Activated naive CD8-positive, alpha-beta T cell treated with anti-CD3 and anti-CD28 coated beads for 36 hours (primary cell): Measurements from ENCODE around the gene CYBA. TPM values are rescaled to one million over a fixed set of nuclear protein-coding genes. Genes with fewer than 3 reads are reported as not detected.
A peak's percentile ranks its signal among the peaks of the same experiment; 100 is the strongest.

Experiments used
- DNase-seq: peaks from one replicate; pipeline ENCODE4 v3.0.0; 2021
- H3K27ac Mint-ChIP-seq: one replicate; pipeline ENCODE4 v1.8.0; 2022; ENCODE audit warnings: mild to moderate bottlenecking, moderate library complexity, mixed read lengths
- H3K27me3 Mint-ChIP-seq: one replicate; pipeline ENCODE4 v1.8.0; 2022; ENCODE audit warnings: mild to moderate bottlenecking, mixed read lengths
- H3K36me3 Mint-ChIP-seq: one replicate; pipeline ENCODE4 v1.8.0; 2021; ENCODE audit warnings: mild to moderate bottlenecking, mixed read lengths
- H3K4me1 Mint-ChIP-seq: one replicate; pipeline ENCODE4 v1.8.0; 2021; ENCODE audit warnings: mixed read lengths
- H3K4me3 Mint-ChIP-seq: one replicate; pipeline ENCODE4 v1.8.0; 2022; ENCODE audit warnings: mild to moderate bottlenecking, moderate library complexity, mixed read lengths
- H3K9me3 Mint-ChIP-seq: one replicate; pipeline ENCODE4 v1.8.0; 2022; ENCODE audit warnings: mixed read lengths
- total RNA-seq, 2 experiments: library from RNA; stranded (reverse); gene quantifications; one replicate each; pipeline ENCODE4 v1.2.3, GENCODE V29; 2021

The CYBA gene
- total RNA-seq, 2 experiments from 2014 or later: 197 to 204 TPM

- H3K4me1 Mint-ChIP-seq: peaks cover 15% of the 10 kb centered on the region
- H3K36me3 Mint-ChIP-seq: peaks cover 7% of the 10 kb centered on the region
- peak overlapping the region; percentile 90 for H3K4me3 Mint-ChIP-seq
- H3K27ac Mint-ChIP-seq: peak overlapping the region; percentile 72
- no peak for DNase-seq
- H3K9me3 Mint-ChIP-seq: no peaks in the 10 kb centered on the region
- H3K27me3 Mint-ChIP-seq: no peaks in the 10 kb centered on the region
These were observed 1.5 kb downstream of the CYBA start for GRCh38 chr16:88649195-88649923.

GRCh38 chr16:88647178-88648070, 3.4 kb downstream of the CYBA start:
- Mint-ChIP-seq H3K4me3 (no peak overlapping the region), H3K27me3 (no peaks in the 10 kb centered on the region), H3K27ac (no peak overlapping the region), H3K36me3 (peaks cover 14% of the 10 kb centered on the region), H3K4me1 (peaks cover 16% of the 10 kb centered on the region), H3K9me3 (no peaks in the 10 kb centered on the region)
- DNase-seq: no peak

GRCh38 chr16:88646345-88647034, 4.4 kb downstream of the CYBA start:
- DNase-seq: no peak
- Mint-ChIP-seq H3K9me3 (no peaks in the 10 kb centered on the region), H3K27ac (no peak overlapping the region), H3K36me3 (peaks cover 17% of the 10 kb centered on the region), H3K4me1 (peaks cover 14% of the 10 kb centered on the region), H3K4me3 (no peak overlapping the region), H3K27me3 (no peaks in the 10 kb centered on the region)

- peaks cover 9% of the 10 kb centered on the region for H3K4me1 Mint-ChIP-seq
- peaks cover 17% of the 10 kb centered on the region for H3K36me3 Mint-ChIP-seq
- DNase-seq: no peak
- H3K27ac Mint-ChIP-seq: no peak overlapping the region
- no peak overlapping the region for H3K4me3 Mint-ChIP-seq
- H3K27me3 Mint-ChIP-seq: no peaks in the 10 kb centered on the region
- no peaks in the 10 kb centered on the region for H3K9me3 Mint-ChIP-seq
These were observed 4.9 kb downstream of the CYBA start for GRCh38 chr16:88645941-88646340.

- H3K27ac Mint-ChIP-seq: no peak overlapping the region
- no peak for DNase-seq
- no peak overlapping the region for H3K4me3 Mint-ChIP-seq
- peaks cover 16% of the 10 kb centered on the region for H3K36me3 Mint-ChIP-seq
- H3K9me3 Mint-ChIP-seq: no peaks in the 10 kb centered on the region
- H3K4me1 Mint-ChIP-seq: peaks cover 9% of the 10 kb centered on the region
- peaks cover 2% of the 10 kb centered on the region for H3K27me3 Mint-ChIP-seq
These were observed 5.4 kb downstream of the CYBA start for GRCh38 chr16:88645455-88645854.

- DNase-seq: no peak
- Mint-ChIP-seq H3K4me3 (no peak overlapping the region), H3K27ac (no peak overlapping the region), H3K27me3 (peaks cover 13% of the 10 kb centered on the region), H3K9me3 (no peaks in the 10 kb centered on the region), H3K4me1 (peaks cover 13% of the 10 kb centered on the region), H3K36me3 (peaks cover 11% of the 10 kb centered on the region)
These were observed 7.3 kb downstream of the CYBA start for GRCh38 chr16:88643644-88643932.

GRCh38 chr16:88642881-88643643, 7.8 kb downstream of the CYBA start:
- Mint-ChIP-seq H3K36me3 (peaks cover 11% of the 10 kb centered on the region), H3K4me1 (peaks cover 17% of the 10 kb centered on the region), H3K27ac (no peak overlapping the region), H3K27me3 (peaks cover 18% of the 10 kb centered on the region), H3K4me3 (no peak overlapping the region), H3K9me3 (no peaks in the 10 kb centered on the region)
- no peak for DNase-seq

GRCh38 chr16:88640498-88641247, 10.2 kb downstream of the CYBA start:
- Mint-ChIP-seq H3K27me3 (peaks cover 33% of the 10 kb centered on the region), H3K9me3 (peaks cover 2% of the 10 kb centered on the region), H3K4me3 (no peak overlapping the region), H3K27ac (no peak overlapping the region), H3K4me1 (peaks cover 32% of the 10 kb centered on the region), H3K36me3 (peaks cover 15% of the 10 kb centered on the region)
- no peak for DNase-seq

GRCh38 chr16:88640039-88640495, 10.8 kb downstream of the CYBA start:
- H3K27ac Mint-ChIP-seq: no peak overlapping the region
- peaks cover 35% of the 10 kb centered on the region for H3K4me1 Mint-ChIP-seq
- H3K27me3 Mint-ChIP-seq: peaks cover 33% of the 10 kb centered on the region
- peaks cover 15% of the 10 kb centered on the region for H3K36me3 Mint-ChIP-seq
- no peak for DNase-seq
- H3K9me3 Mint-ChIP-seq: peaks cover 2% of the 10 kb centered on the region
- H3K4me3 Mint-ChIP-seq: no peak overlapping the region

GRCh38 chr16:88639231-88640038, 11.4 kb downstream of the CYBA start:
- Mint-ChIP-seq H3K36me3 (peaks cover 15% of the 10 kb centered on the region), H3K4me3 (no peak overlapping the region), H3K4me1 (peaks cover 34% of the 10 kb centered on the region), H3K9me3 (peaks cover 2% of the 10 kb centered on the region), H3K27ac (no peak overlapping the region), H3K27me3 (peaks cover 33% of the 10 kb centered on the region)
- no peak for DNase-seq

GRCh38 chr16:88638323-88639230, 12.3 kb downstream of the CYBA start, which contains the start of gene IL17C:
TSS of gene IL17C (plus strand) at chr16:88638572. CDS start at chr16:88638642, 70 bp downstream.
- DNase-seq: no peak
- Mint-ChIP-seq H3K4me3 (no peak within 1 kb of the TSS), H3K9me3 (peaks cover 2% of the 10 kb centered on the region), H3K36me3 (peaks cover 9% of the 10 kb centered on the region), H3K27ac (no peak within 1 kb of the TSS), H3K4me1 (peaks cover 32% of the 10 kb centered on the region), H3K27me3 (peaks cover 33% of the 10 kb centered on the region)

GRCh38 chr16:88636488-88637265, 14.2 kb downstream of the CYBA start:
- Mint-ChIP-seq H3K4me1 (peaks cover 33% of the 10 kb centered on the region), H3K36me3 (peaks cover 4% of the 10 kb centered on the region), H3K9me3 (peaks cover 2% of the 10 kb centered on the region), H3K27me3 (peaks cover 33% of the 10 kb centered on the region), H3K27ac (no peak overlapping the region), H3K4me3 (no peak overlapping the region)
- DNase-seq: no peak
